Left ventricle myocardium inferior (tissue), 1 donor: ENCODE data around the gene MED12L. TPM values are rescaled to one million over a fixed set of nuclear protein-coding genes. Genes with fewer than 3 reads are reported as not detected.
A peak's percentile ranks its signal among the peaks of the same experiment; 100 is the strongest.

Source experiments
- DNase-seq: peaks from one replicate; pipeline ENCODE4 v3.0.0-alpha.2; 2020
- H3K27ac ChIP-seq: fragments of 200-600 bp; replicated peaks from 2 replicates; pipeline ENCODE4 v1.8.0; 2021
- H3K27me3 ChIP-seq: fragments of 200-600 bp; 2 replicates; pipeline ENCODE4 v1.8.0; 2021; ENCODE audit warnings: low read depth
- H3K36me3 ChIP-seq: fragments of 200-600 bp; 2 replicates; pipeline ENCODE4 v1.8.0; 2021
- H3K4me1 ChIP-seq: fragments of 200-600 bp; 2 replicates; pipeline ENCODE4 v1.8.0; 2021
- H3K4me3 ChIP-seq: fragments of 200-600 bp; 2 replicates; pipeline ENCODE4 v1.8.0; 2021; ENCODE audit warnings: mild to moderate bottlenecking, moderate library complexity
- H3K9me3 ChIP-seq: fragments of 200-600 bp; replicated peaks from 2 replicates; pipeline ENCODE4 v1.8.0; 2021
- CTCF ChIP-seq: fragments of 200-600 bp; IDR thresholded peaks from 2 replicates; pipeline ENCODE4 v1.8.0; 2021; ENCODE audit warnings: antibody characterized with exemption, mild to moderate bottlenecking, borderline replicate concordance
- intact Hi-C: fragments of 100-400 bp; cut with micrococcal nuclease; formaldehyde crosslinking; loops from one replicate; pipeline ENCODE4 v1.11.0; 2022
- total RNA-seq: library from RNA; stranded (reverse); fragmentation: NEBNext Ultra II Directional; extraction: Animal tissue kit (Norgen Biotek cat#: 25700); gene quantifications from one replicate; pipeline ENCODE4 v1.2.1, GENCODE V29; 2021
- donor health status: DM: no; HTN: yes; CAD: no; lungs with severe emphysema.

Gene MED12L
- total RNA-seq, 1 donor from 2014 or later, result 0.82 TPM

GRCh38 chr3:151276038-151276686 is 190.7 kb downstream of the MED12L start:
- no peaks in the 10 kb centered on the region for H3K27me3 ChIP-seq
- H3K9me3 ChIP-seq, result no peaks in the 10 kb centered on the region
- peak overlapping the region; percentile 51 for H3K4me3 ChIP-seq
- H3K4me1 ChIP-seq, result no peaks in the 10 kb centered on the region
- peak overlapping the region; percentile 64 for H3K27ac ChIP-seq
- no peak for DNase-seq
- TF ChIP-seq CTCF, result no peak
- intact Hi-C loops, result no loop called here
- H3K36me3 ChIP-seq, result no peaks in the 10 kb centered on the region

- no peak for DNase-seq
- peak overlapping the region; percentile 51 for H3K4me3 ChIP-seq
- H3K36me3 ChIP-seq, result no peaks in the 10 kb centered on the region
- no peaks in the 10 kb centered on the region for H3K27me3 ChIP-seq
- H3K27ac ChIP-seq, result peak overlapping the region; percentile 64
- TF ChIP-seq CTCF, result no peak
- intact Hi-C loops, result no loop called here
- H3K9me3 ChIP-seq, result no peaks in the 10 kb centered on the region
- H3K4me1 ChIP-seq, result no peaks in the 10 kb centered on the region
Measured at GRCh38 chr3:151276687-151277042, 191.2 kb downstream of the MED12L start.

- Histone ChIP-seq H3K27me3 (no peaks in the 10 kb centered on the region), H3K36me3 (no peaks in the 10 kb centered on the region), H3K9me3 (no peaks in the 10 kb centered on the region), H3K4me3 (peak within 1 kb of the TSS; percentile 51), H3K27ac (peak within 1 kb of the TSS; percentile 64), H3K4me1 (peaks cover 2% of the 10 kb centered on the region)
- no peak for TF ChIP-seq CTCF
- DNase-seq, result no peak
- intact Hi-C loops, result no loop called here
Measured at GRCh38 chr3:151278230-151278629, 192.8 kb downstream of the MED12L start, which contains the start of gene P2RY14. Gene P2RY14, minus strand, starts transcription at chr3:151278542. Its CDS starts 64,226 bp downstream, at chr3:151214316.

GRCh38 chr3:151281671-151282324 is 196.3 kb downstream of the MED12L start:
- Histone ChIP-seq H3K9me3 (no peaks in the 10 kb centered on the region), H3K4me3 (no peak overlapping the region), H3K36me3 (no peaks in the 10 kb centered on the region), H3K27ac (peak overlapping the region; percentile 64), H3K27me3 (no peaks in the 10 kb centered on the region), H3K4me1 (peaks cover 10% of the 10 kb centered on the region)
- no peak for TF ChIP-seq CTCF
- DNase-seq, result no peak
- intact Hi-C loops, result loop anchor here (2.0 kb wide), 2 partner anchors 53 to 113 kb away; no protein-coding TSS in a partner anchor

GRCh38 chr3:151282921-151283320 is 197.5 kb downstream of the MED12L start:
- peak; percentile 72 for TF ChIP-seq CTCF
- intact Hi-C loops, result loop anchor here (2.0 kb wide), 2 partner anchors 54 to 114 kb away; no protein-coding TSS in a partner anchor
- no peaks in the 10 kb centered on the region for H3K36me3 ChIP-seq
- peak overlapping the region; percentile 45 for H3K27ac ChIP-seq
- H3K4me1 ChIP-seq, result peaks cover 10% of the 10 kb centered on the region
- H3K27me3 ChIP-seq, result no peaks in the 10 kb centered on the region
- H3K4me3 ChIP-seq, result no peak overlapping the region
- H3K9me3 ChIP-seq, result no peaks in the 10 kb centered on the region
- no peak for DNase-seq
